OCI-LY7 (cell line): ENCODE results near the gene CTTNBP2. TPM values are rescaled to one million over a fixed set of nuclear protein-coding genes. Genes with fewer than 3 reads are reported as not detected.

ENCODE experiments used
- BruUV-seq: library from RNA; stranded (reverse); fragments of 400-500 nt; replicated peaks from 2 replicates; lab custom pipeline; 2021; lab: Mats Ljungman, UMichigan
- CTCF ChIA-PET: fragments of 300-600 bp; sonication (Branson Sonifier 250); formaldehyde crosslinking; loops from one replicate; lab custom pipeline; 2022; ENCODE audit warnings: antibody characterized with exemption; ENCODE audit not compliant: unreplicated experiment; lab: Charles Lee
- POLR2A ChIA-PET: fragments of 300-600 bp; sonication (Branson Sonifier 250); formaldehyde crosslinking; loops from one replicate; lab custom pipeline; 2022; ENCODE audit warnings: antibody characterized with exemption; lab: Charles Lee
- DNase-seq: peaks from one replicate; pipeline ENCODE4 v3.0.0-alpha.2; 2015; ENCODE audit warnings: low spot score
- H2AFZ ChIP-seq: fragments of 200-600 bp; sonication (generic), shearing (Covaris generic); 2 replicates; pipeline ENCODE4 v1.6.1; 2014; ENCODE audit warnings: mild to moderate bottlenecking, antibody characterized with exemption, low read length, moderate library complexity
- H3K27ac ChIP-seq: fragments of 200-600 bp; sonication (generic); 2 replicates; pipeline ENCODE4 v1.5.1; 2014; ENCODE audit warnings: mixed run types, low read depth, mild to moderate bottlenecking, moderate library complexity, low read length, inconsistent platforms; ENCODE audit not compliant: poor library complexity, severe bottlenecking
- H3K36me3 ChIP-seq: fragments of 200-600 bp; sonication (generic); 2 replicates; pipeline ENCODE4 v1.6.1; 2014; ENCODE audit warnings: mild to moderate bottlenecking, antibody characterized with exemption, low read length, moderate library complexity, mixed read lengths; ENCODE audit not compliant: insufficient read depth
- H3K4me1 ChIP-seq: fragments of 200-600 bp; sonication (generic); 2 replicates; pipeline ENCODE4 v1.5.1; 2014; ENCODE audit warnings: mild to moderate bottlenecking, low read length; ENCODE audit not compliant: insufficient read depth, poor library complexity, severe bottlenecking
- H3K4me2 ChIP-seq: fragments of 200-600 bp; sonication (generic); 2 replicates; pipeline ENCODE4 v1.6.1; 2014; ENCODE audit warnings: mild to moderate bottlenecking, low read length
- H3K4me3 ChIP-seq: fragments of 200-600 bp; sonication (generic); 2 replicates; pipeline ENCODE4 v1.5.1; 2014; ENCODE audit warnings: mild to moderate bottlenecking, low read depth, low read length; ENCODE audit not compliant: poor library complexity, severe bottlenecking
- H3K79me2 ChIP-seq: fragments of 200-600 bp; sonication (generic); 2 replicates; pipeline ENCODE4 v1.6.1; 2016; ENCODE audit warnings: low read depth, mild to moderate bottlenecking, low read length, moderate library complexity, mixed read lengths; ENCODE audit not compliant: insufficient read depth
- H3K9me2 ChIP-seq: fragments of 200-600 bp; sonication (generic); 2 replicates; pipeline ENCODE4 v1.6.1; 2016; ENCODE audit warnings: mild to moderate bottlenecking, low read length, mixed read lengths; ENCODE audit not compliant: insufficient read depth
- H3K9me3 ChIP-seq: fragments of 200-600 bp; sonication (generic); 2 replicates; pipeline ENCODE4 v1.6.1; 2014; ENCODE audit warnings: mild to moderate bottlenecking, mixed run types, low read length, mixed read lengths
- H4K20me1 ChIP-seq: fragments of 200-600 bp; sonication (generic); 2 replicates; pipeline ENCODE4 v1.6.1; 2014; ENCODE audit warnings: mild to moderate bottlenecking, antibody characterized with exemption, low read length, moderate library complexity, mixed read lengths; ENCODE audit not compliant: insufficient read depth
- EZH2phosphoT487 ChIP-seq: fragments of 200-600 bp; sonication (generic); IDR thresholded peaks from 2 replicates; pipeline ENCODE4 v1.6.1; 2018; ENCODE audit warnings: low read depth, borderline replicate concordance, mild to moderate bottlenecking, mixed run types, antibody characterized with exemption, low read length, moderate library complexity, mixed read lengths
- intact Hi-C: fragments of 100-400 bp; cut with micrococcal nuclease; formaldehyde crosslinking; loops from one replicate; pipeline ENCODE4 v1.10.0; 2022; ENCODE audit not compliant: unreplicated experiment
- total RNA-seq, 2 experiments: library from RNA; depleted of rRNA in 1 of 2; stranded (reverse); fragments of >200 nt in 1 of 2; shearing (Covaris generic) in 1 of 2; gene quantifications; 2 replicates each; pipeline ENCODE4 v1.2.3, GENCODE V29; 2014 to 2022
- TF ChIP-seq, protein P1 (sequence below): fragments of 200-600 bp; sonication (generic); conservative IDR thresholded peaks from 2 replicates; pipeline ENCODE4 v1.5.1; 2014; ENCODE audit warnings: mild to moderate bottlenecking, antibody characterized with exemption, low read length, moderate library complexity, mixed read lengths

Gene CTTNBP2
- total RNA-seq, 2 experiments from 2014 or later: not detected

DNA sequence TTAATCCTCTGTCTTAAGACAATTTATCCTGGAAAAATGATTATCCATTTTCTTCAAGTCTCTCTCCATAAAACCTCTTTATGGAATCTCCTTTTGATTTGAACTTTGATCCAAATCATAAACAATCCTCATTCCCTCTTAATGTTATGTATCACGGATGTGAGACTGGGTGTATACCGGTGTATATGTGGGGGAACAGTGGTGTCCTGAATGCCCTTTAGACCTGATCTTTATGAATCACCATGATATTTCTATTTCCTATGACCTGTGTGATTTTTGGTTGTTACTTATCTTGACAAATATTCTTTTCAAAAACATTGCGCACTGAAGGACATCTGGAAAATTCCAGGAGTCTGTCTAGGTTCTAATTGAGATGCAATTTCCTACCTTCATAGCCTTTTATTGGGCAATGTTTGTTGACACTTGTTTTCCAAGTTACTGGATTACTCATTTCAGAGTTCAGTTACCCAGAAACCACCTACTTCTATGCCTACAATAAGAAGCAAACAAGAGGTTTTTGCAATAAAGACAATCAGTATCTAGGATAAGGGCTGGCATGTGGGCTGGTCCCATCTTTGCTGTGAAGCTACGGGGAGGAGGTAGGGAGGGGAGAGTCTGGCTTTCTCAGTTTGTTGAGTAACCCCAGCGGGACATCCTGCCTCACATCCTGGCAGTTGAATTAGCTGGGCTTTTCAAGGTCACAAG, 190.4 kb downstream of the CTTNBP2 start:
- Histone ChIP-seq H3K9me2 (no peaks in the 10 kb centered on the region), H3K9me3 (no peaks in the 10 kb centered on the region), H3K36me3 (no peaks in the 10 kb centered on the region), H4K20me1 (no peaks in the 10 kb centered on the region), H3K4me2 (no peak overlapping the region), H3K79me2 (no peaks in the 10 kb centered on the region), H2AFZ (no peak overlapping the region), H3K4me3 (no peak overlapping the region), H3K27ac (no peak overlapping the region), H3K4me1 (no peaks in the 10 kb centered on the region)
- no TSS peak for BruUV-seq
- POLR2A ChIA-PET: no interaction called here
- TF ChIP-seq EZH2phosphoT487: no peak
- TF ChIP-seq, protein P1, sequence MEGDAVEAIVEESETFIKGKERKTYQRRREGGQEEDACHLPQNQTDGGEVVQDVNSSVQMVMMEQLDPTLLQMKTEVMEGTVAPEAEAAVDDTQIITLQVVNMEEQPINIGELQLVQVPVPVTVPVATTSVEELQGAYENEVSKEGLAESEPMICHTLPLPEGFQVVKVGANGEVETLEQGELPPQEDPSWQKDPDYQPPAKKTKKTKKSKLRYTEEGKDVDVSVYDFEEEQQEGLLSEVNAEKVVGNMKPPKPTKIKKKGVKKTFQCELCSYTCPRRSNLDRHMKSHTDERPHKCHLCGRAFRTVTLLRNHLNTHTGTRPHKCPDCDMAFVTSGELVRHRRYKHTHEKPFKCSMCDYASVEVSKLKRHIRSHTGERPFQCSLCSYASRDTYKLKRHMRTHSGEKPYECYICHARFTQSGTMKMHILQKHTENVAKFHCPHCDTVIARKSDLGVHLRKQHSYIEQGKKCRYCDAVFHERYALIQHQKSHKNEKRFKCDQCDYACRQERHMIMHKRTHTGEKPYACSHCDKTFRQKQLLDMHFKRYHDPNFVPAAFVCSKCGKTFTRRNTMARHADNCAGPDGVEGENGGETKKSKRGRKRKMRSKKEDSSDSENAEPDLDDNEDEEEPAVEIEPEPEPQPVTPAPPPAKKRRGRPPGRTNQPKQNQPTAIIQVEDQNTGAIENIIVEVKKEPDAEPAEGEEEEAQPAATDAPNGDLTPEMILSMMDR: no peak
- no peak for DNase-seq
- intact Hi-C loops: no loop called here
- CTCF ChIA-PET: no interaction called here

DNA sequence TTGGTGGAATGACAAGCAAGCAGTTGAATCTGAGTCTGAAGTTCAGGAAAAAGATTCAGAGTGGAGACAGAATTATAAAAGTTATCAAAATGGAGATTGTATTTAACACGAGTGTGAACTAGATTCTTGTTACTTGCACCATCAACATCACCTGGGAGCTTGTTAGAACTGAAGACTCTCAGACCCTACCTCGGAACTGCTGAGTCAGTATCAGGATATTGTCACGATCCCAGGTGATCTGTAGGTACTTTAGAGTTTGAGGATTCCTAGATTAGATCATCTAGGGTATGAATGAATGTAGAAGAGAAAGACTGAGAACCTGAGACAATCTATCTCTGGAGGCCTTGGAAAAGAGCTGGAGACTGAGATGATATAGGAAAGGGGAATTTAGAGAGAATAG, 194.1 kb downstream of the CTTNBP2 start:
- ChIA-PET POLR2A (interaction anchor here (0.6 kb wide), 1 partner anchor 32 kb away, joined by 4 read pairs; no protein-coding TSS in a partner anchor), CTCF (no interaction called here)
- no peak for DNase-seq
- Histone ChIP-seq H3K4me2 (no peak overlapping the region), H2AFZ (no peak overlapping the region), H3K27ac (no peak overlapping the region), H3K36me3 (no peaks in the 10 kb centered on the region), H3K79me2 (no peaks in the 10 kb centered on the region), H3K9me2 (no peaks in the 10 kb centered on the region), H3K9me3 (no peaks in the 10 kb centered on the region), H4K20me1 (no peaks in the 10 kb centered on the region), H3K4me1 (no peaks in the 10 kb centered on the region), H3K4me3 (no peak overlapping the region)
- intact Hi-C loops: no loop called here
- TF ChIP-seq, protein P1: no peak
- TF ChIP-seq EZH2phosphoT487: no peak
- BruUV-seq: no TSS peak
